GM18858 (cell line): ENCODE measurements around the gene HOXC11.

Source experiments
- ATAC-seq: cut with Tn5 transposase; IDR thresholded peaks from one replicate; pipeline ENCODE4 v1.9.1; 2021; ENCODE audit not compliant: unreplicated experiment

Gene HOXC11

GRCh38 chr12:54019924-54020590 is 47.1 kb downstream of the HOXC11 start:
- ATAC-seq, result no peak

GRCh38 chr12:54020591-54021405 is 47.9 kb downstream of the HOXC11 start:
- ATAC-seq, result no peak

GRCh38 chr12:54021432-54022013 is 48.6 kb downstream of the HOXC11 start:
- ATAC-seq, result no peak

GRCh38 chr12:54022960-54023884 is 50.3 kb downstream of the HOXC11 start:
- no peak for ATAC-seq

GRCh38 chr12:54024127-54024526 is 51.2 kb downstream of the HOXC11 start:
- no peak for ATAC-seq

GRCh38 chr12:54024581-54025305 is 51.8 kb downstream of the HOXC11 start:
- ATAC-seq, result no peak

GRCh38 chr12:54025499-54026405 is 52.8 kb downstream of the HOXC11 start:
- no peak for ATAC-seq

- ATAC-seq, result no peak
Measured at GRCh38 chr12:54026640-54027441, 53.9 kb downstream of the HOXC11 start.
